Measurements from ENCODE around the gene INTS6L. TPM values are rescaled to one million over a fixed set of nuclear protein-coding genes. Genes with fewer than 3 reads are reported as not detected.

The INTS6L gene
- total and polyA plus RNA-seq, 12 donors, result 1.4 to 8.9 (median 2.6) TPM

DNA sequence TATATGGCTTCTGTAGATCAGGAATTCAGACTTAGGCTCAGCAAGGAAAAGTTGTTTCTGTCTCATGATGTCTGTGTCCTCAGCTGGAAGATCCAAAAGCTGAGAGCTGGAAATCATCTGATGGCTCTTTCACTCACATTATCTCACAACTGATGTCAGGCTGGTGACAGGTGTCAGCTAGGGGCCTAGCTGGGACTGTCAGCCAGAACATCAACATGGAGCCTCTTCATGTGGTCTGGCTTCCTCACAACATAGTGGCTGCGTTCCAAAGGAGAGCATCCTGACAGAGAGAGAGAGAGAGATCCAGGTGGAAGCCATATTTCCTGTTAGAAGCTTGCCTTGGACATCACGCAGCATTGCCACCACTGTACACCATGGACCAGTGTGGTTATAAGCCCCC, 10.6 kb upstream of the INTS6L start:
- 57 to 58% methylated on average over 2 of the region's 2 CpGs for WGBS, 2 donors
- Histone ChIP-seq H3K4me3 (no peak overlapping the region), H3K27ac (no peak overlapping the region), H3K36me3 (no peaks in the 10 kb centered on the region), H3K27me3 (peaks cover 0 to 25% (median 0%) of the 10 kb centered on the region in 7 donors), H3K9me3 (no peaks in the 10 kb centered on the region), H3K4me1 (peaks cover 0 to 7% (median 0%) of the 10 kb centered on the region in 9 donors)
- DNase-seq (no peak), ATAC-seq (no peak)
- intact Hi-C loops (cut with DNase I), result no loop called here
- TF ChIP-seq, protein P1, sequence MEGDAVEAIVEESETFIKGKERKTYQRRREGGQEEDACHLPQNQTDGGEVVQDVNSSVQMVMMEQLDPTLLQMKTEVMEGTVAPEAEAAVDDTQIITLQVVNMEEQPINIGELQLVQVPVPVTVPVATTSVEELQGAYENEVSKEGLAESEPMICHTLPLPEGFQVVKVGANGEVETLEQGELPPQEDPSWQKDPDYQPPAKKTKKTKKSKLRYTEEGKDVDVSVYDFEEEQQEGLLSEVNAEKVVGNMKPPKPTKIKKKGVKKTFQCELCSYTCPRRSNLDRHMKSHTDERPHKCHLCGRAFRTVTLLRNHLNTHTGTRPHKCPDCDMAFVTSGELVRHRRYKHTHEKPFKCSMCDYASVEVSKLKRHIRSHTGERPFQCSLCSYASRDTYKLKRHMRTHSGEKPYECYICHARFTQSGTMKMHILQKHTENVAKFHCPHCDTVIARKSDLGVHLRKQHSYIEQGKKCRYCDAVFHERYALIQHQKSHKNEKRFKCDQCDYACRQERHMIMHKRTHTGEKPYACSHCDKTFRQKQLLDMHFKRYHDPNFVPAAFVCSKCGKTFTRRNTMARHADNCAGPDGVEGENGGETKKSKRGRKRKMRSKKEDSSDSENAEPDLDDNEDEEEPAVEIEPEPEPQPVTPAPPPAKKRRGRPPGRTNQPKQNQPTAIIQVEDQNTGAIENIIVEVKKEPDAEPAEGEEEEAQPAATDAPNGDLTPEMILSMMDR (IDR thresholded peaks at IDR 0.05), result no peak

DNA sequence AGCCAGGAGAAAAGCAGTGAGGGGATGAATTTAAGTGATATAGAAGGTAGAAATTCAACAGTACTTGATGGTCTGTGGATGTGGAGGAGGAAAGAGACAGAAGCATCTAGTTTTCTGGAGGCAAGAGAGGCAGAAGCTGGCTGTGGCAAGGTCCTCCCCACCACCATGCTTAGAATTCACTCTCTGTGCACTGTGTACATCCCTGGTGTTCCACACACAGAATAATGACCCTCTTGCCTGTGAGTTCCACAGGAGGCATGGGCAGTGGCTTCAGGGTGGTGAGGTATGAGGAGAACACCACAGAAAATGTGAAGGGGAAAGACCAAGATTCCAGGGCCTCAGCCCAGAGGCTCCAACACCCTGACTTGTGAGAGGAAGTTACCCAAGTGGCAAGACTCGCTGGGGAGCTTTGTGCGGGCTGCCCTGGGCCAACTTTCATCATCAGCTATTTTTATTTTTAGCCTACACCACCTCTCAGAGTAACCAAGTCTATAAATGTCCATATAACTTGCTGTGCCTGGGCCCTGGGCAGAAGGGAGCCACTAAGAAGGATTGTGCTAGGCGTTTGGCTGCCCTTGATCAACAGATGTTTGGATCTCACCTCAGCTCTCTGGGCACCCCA, 7.8 kb upstream of the INTS6L start:
- peaks cover 0 to 19% (median 0%) of the 10 kb centered on the region in 7 donors for H3K27me3 ChIP-seq
- intact Hi-C loops (cut with DNase I), result no loop called here
- TF ChIP-seq, protein P1 (IDR thresholded peaks at IDR 0.05), result no peak
- no peak overlapping the region for H3K4me3 ChIP-seq
- no peaks in the 10 kb centered on the region for H3K36me3 ChIP-seq
- no peak for DNase-seq
- H3K9me3 ChIP-seq, result no peaks in the 10 kb centered on the region
- ATAC-seq, result peak in 4 of 8 donors; percentile 51 to 81 (median 72)
- H3K27ac ChIP-seq, result no peak overlapping the region
- peaks cover 0 to 7% (median 0%) of the 10 kb centered on the region in 9 donors for H3K4me1 ChIP-seq
- 34 to 61% methylated on average over 3 of the region's 3 CpGs for WGBS, 2 donors

DNA sequence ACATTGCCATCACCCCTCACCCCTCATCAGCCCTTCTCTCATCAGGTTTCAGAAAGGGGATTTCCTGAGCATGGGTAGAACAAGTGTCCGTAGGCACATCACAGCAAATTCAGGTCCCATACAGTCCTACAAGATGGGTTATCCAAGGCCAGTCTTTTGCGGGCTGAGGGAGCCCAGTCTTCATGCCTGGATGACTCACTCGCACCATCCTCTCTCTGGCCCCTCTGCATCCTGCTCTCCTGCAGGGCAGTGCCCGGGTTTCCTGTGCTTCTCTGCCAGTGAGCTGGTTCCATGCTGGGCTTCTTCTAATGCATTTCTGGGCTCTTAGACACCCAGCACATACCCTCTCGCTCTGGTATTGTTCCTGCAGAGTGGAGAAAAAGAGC, 7.3 kb upstream of the INTS6L start:
- no peak overlapping the region for H3K27ac ChIP-seq
- no peaks in the 10 kb centered on the region for H3K36me3 ChIP-seq
- H3K27me3 ChIP-seq, result peaks cover 0 to 14% (median 0%) of the 10 kb centered on the region in 7 donors
- H3K4me1 ChIP-seq, result peaks cover 0 to 7% (median 0%) of the 10 kb centered on the region in 9 donors
- no peak for DNase-seq
- no peak for ATAC-seq
- 80 to 87% methylated on average over 5 of the region's 5 CpGs for WGBS, 2 donors
- H3K9me3 ChIP-seq, result no peaks in the 10 kb centered on the region
- TF ChIP-seq, protein P1 (IDR thresholded peaks at IDR 0.05), result no peak
- intact Hi-C loops (cut with DNase I), result no loop called here
- no peak overlapping the region for H3K4me3 ChIP-seq

DNA sequence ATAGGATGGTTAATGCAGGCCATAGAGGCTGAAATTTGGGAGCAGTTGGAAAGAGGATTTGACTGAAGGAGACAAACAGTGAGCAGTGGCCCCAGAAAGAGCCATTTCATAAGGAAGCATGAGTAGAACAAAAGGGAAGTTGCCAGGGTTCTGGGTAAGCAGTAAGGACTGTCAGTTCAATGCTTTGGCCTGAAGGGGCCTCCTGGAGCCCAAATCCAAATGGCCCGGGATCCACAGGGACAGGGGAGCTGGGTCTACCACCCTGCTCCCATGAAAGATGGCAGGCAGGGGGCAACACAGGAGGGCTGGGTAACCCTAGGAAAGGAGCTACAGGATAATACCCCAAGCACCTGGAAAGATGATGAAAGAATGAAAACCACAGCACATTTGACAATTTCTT, 4.1 kb upstream of the INTS6L start:
- Histone ChIP-seq H3K27me3 (no peaks in the 10 kb centered on the region), H3K36me3 (no peaks in the 10 kb centered on the region), H3K27ac (no peak overlapping the region), H3K4me1 (peaks cover 0 to 10% (median 0%) of the 10 kb centered on the region in 9 donors), H3K4me3 (no peak overlapping the region), H3K9me3 (no peaks in the 10 kb centered on the region)
- DNase-seq (no peak), ATAC-seq (no peak)
- WGBS, 2 donors, result 60 to 63% methylated on average over 1 of the region's 1 CpG
- intact Hi-C loops (cut with DNase I), result no loop called here
- TF ChIP-seq, protein P1 (IDR thresholded peaks at IDR 0.05), result peak in 1 of 9 donors; percentile 13
